GM23338 (cell line): ENCODE measurements around the gene L3MBTL1.

ENCODE experiments used
- CREB1 ChIP-seq: fragments of 250-450 bp; sonication (Bioruptor Pico); IDR thresholded peaks from 2 replicates; pipeline ENCODE4 v1.5.0; 2020; ENCODE audit warnings: low read depth, mild to moderate bottlenecking, moderate library complexity
- CTCF ChIP-seq, 2 experiments: fragments of 200-600 bp in 1 of 2; sonication (generic) in 1 of 2; conservative IDR thresholded peaks; 2 replicates each; pipeline versions ENCODE4 v1.5.1 to v1.6.1; 2016 to 2017; ENCODE audit warnings: antibody characterized with exemption in 2 of 2, low read depth in 2 of 2, mild to moderate bottlenecking in 2 of 2, moderate library complexity in 1 of 2
- ETS1 ChIP-seq: IDR thresholded peaks from 2 replicates; pipeline ENCODE4 v1.6.1; 2016; ENCODE audit warnings: antibody characterized with exemption
- EZH2 ChIP-seq: fragments of 200-600 bp; sonication (generic); IDR thresholded peaks from one replicate; pipeline ENCODE4 v1.8.0; 2017; ENCODE audit warnings: antibody characterized with exemption, mild to moderate bottlenecking, low read depth; ENCODE audit not compliant: unreplicated experiment
- EZH2phosphoT487 ChIP-seq: fragments of 200-600 bp; sonication (generic); IDR thresholded peaks from one replicate; pipeline ENCODE4 v1.8.1; 2018; ENCODE audit warnings: antibody characterized with exemption; ENCODE audit not compliant: unreplicated experiment
- JUNB ChIP-seq: IDR thresholded peaks from one replicate; pipeline ENCODE4 v1.6.1; 2016; ENCODE audit warnings: antibody characterized with exemption; ENCODE audit not compliant: unreplicated experiment
- NANOG ChIP-seq: IDR thresholded peaks from 2 replicates; pipeline ENCODE4 v1.6.1; 2016; ENCODE audit warnings: antibody characterized with exemption, borderline replicate concordance
- POLR2AphosphoS5 ChIP-seq: IDR thresholded peaks from 2 replicates; pipeline ENCODE4 v1.6.1; 2016; ENCODE audit warnings: antibody characterized with exemption, low read depth
- STAT1 ChIP-seq: IDR thresholded peaks from one replicate; pipeline ENCODE4 v1.6.1; 2016; ENCODE audit warnings: antibody characterized with exemption; ENCODE audit not compliant: unreplicated experiment
- ZNF114 ChIP-seq: fragments of 250-450 bp; sonication (Bioruptor Pico); IDR thresholded peaks from 2 replicates; pipeline ENCODE4 v1.5.0; 2020; ENCODE audit warnings: mild to moderate bottlenecking, moderate library complexity
- ZNF331 ChIP-seq: fragments of 250-450 bp; sonication (Bioruptor Pico); IDR thresholded peaks from 2 replicates; pipeline ENCODE4 v1.5.0; 2020; ENCODE audit warnings: low read depth, mild to moderate bottlenecking, moderate library complexity
- TF ChIP-seq, protein P1 (sequence below): IDR thresholded peaks from one replicate; pipeline ENCODE4 v1.6.1; 2018; ENCODE audit warnings: antibody characterized with exemption; ENCODE audit not compliant: unreplicated experiment

DNA sequence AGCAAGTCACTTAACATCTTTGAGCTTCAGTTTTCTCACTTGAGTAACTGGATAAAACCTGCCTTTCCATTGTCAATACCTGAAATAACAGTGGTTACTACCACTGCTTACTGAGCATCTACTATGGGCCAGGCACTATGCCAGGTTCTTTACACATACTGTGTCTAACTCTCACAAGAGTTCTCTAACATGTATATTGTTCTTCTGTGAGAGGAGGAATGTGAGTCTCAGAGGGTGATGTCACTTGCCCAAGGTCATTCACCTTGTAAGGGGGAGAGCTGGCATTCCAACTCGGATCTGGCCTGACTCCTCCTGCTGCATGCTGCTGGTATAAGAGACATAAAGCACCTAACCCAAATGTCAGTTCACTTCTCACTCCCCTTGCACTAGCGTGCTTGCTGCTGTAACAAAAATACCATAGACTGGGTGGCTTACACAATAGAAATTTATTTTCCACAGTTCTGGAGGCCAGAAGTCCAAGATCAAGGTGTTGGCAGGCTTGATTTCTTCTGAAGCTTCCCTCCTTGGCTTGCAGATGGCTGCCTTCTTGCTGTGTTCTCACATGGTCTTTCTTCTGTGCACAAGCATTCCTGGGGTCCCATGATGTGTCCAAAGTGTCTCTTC is 29.4 kb downstream of the L3MBTL1 start:
- TF ChIP-seq CTCF (conservative IDR thresholded peaks at IDR 0.05; ENCODE audit: low read depth in 2 of 2) (no peak), ETS1 (no peak), POLR2AphosphoS5 (no peak), EZH2phosphoT487 (no peak), NANOG (no peak), EZH2 (no peak), ZNF114 (CRISPR knock-in tag) (no peak), STAT1 (no peak), JUNB (no peak), CREB1 (no peak), ZNF331 (CRISPR knock-in tag) (no peak)
- TF ChIP-seq, protein P1, sequence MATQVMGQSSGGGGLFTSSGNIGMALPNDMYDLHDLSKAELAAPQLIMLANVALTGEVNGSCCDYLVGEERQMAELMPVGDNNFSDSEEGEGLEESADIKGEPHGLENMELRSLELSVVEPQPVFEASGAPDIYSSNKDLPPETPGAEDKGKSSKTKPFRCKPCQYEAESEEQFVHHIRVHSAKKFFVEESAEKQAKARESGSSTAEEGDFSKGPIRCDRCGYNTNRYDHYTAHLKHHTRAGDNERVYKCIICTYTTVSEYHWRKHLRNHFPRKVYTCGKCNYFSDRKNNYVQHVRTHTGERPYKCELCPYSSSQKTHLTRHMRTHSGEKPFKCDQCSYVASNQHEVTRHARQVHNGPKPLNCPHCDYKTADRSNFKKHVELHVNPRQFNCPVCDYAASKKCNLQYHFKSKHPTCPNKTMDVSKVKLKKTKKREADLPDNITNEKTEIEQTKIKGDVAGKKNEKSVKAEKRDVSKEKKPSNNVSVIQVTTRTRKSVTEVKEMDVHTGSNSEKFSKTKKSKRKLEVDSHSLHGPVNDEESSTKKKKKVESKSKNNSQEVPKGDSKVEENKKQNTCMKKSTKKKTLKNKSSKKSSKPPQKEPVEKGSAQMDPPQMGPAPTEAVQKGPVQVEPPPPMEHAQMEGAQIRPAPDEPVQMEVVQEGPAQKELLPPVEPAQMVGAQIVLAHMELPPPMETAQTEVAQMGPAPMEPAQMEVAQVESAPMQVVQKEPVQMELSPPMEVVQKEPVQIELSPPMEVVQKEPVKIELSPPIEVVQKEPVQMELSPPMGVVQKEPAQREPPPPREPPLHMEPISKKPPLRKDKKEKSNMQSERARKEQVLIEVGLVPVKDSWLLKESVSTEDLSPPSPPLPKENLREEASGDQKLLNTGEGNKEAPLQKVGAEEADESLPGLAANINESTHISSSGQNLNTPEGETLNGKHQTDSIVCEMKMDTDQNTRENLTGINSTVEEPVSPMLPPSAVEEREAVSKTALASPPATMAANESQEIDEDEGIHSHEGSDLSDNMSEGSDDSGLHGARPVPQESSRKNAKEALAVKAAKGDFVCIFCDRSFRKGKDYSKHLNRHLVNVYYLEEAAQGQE = no peak
